ENCODE measurements around the gene PLCL2.

DNA sequence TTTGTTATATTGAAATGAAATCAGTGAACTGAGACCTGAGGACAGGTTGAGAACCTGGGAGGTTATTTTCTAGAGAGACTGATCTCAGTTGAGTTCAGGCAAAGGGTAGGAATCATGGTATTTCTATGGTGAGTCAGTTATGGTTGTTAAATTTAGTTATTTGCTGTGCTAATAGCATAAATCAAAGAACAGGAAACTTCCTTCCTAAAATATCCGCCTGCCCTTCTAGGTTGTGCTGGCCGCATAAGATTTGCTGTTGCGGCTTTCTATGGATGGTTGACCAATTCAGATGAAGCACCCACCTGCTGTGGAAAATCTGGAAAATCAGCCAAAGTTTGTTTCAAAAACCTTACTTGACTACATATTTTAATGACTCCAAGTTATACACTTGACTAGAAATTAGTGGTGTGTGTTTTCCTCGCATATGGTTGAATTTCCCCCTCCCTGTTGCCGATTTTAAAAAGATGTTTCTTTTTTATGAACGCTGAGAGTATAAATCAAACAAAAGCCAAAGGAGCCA is 52.6 kb downstream of the PLCL2 start:
- TF ChIP-seq POLR2A (IDR thresholded peaks at IDR 0.05; ENCODE audit: low read depth, low read length), result no peak
- TF ChIP-seq POLR2AphosphoS5 (IDR thresholded peaks at IDR 0.05; ENCODE audit: low read depth, low read length), result no peak
- no peak for TF ChIP-seq TAF1 (IDR thresholded peaks at IDR 0.05; ENCODE audit: borderline replicate concordance, low read depth, low read length)
